K562 (cell line): ENCODE measurements around the gene MUSK. TPM values are rescaled to one million over a fixed set of nuclear protein-coding genes. Genes with fewer than 3 reads are reported as not detected.

ENCODE experiments used
- ATAC-seq: fragments of 200-7000 bp; cut with Tn5 transposase; 3 replicates; pipeline ENCODE4 v1.9.1; 2020; ENCODE audit warnings: moderate library complexity
- BruUV-seq: library from RNA; stranded (reverse); fragments of 400-500 nt; replicated peaks from 2 replicates; lab custom pipeline; 2021; lab: Mats Ljungman, UMichigan
- CTCF ChIA-PET: fragments of 300-600 bp; formaldehyde crosslinking; extraction: SDS; loops from one replicate; lab custom pipeline; 2021; ENCODE audit warnings: low intra/inter-chr PET ratio; lab: Yijun Ruan, JAX
- POLR2A ChIA-PET: fragments of 300-600, 350-650 bp; sonication (Branson Sonifier 250); formaldehyde crosslinking; extraction: SDS; loops from one replicate; lab custom pipeline; 2021; ENCODE audit warnings: antibody characterized with exemption, inconsistent platforms; lab: Yijun Ruan, JAX
- DNase-seq, 4 experiments: peaks; one replicate each; pipeline versions ENCODE4 v3.0.0 to v3.0.0-alpha.2; 2011 to 2018; ENCODE audit warnings: low spot score in 3 of 4, mixed read lengths in 3 of 4; ENCODE audit errors: extremely low read depth in 1 of 4
- FAIRE-seq: peaks from 2 replicates; lab custom pipeline; 2011; peaks lifted over from hg19 to GRCh38; lab: Jason Lieb, UNC
- H2AFZ ChIP-seq: 2 replicates; pipeline ENCODE4 v1.6.0; 2011; ENCODE audit warnings: low read depth, low read length, control low read depth, inconsistent platforms
- H3K27ac ChIP-seq: fragments of 200-600 bp; 3 replicates; pipeline ENCODE4 v1.8.0; 2011; ENCODE audit warnings: low read depth, mild to moderate bottlenecking, control low read depth, inconsistent platforms, low read length, moderate library complexity, mixed read lengths; ENCODE audit errors: extremely low read depth
- H3K27me3 ChIP-seq, 2 experiments: fragments of 300-600 bp in 1 of 2; 2 replicates in 1 of 2; 3 replicates in 1 of 2; pipeline versions ENCODE4 v1.6.0 to v1.8.0; 2011; ENCODE audit warnings: inconsistent platforms in 2 of 2, low read length in 2 of 2, mild to moderate bottlenecking in 1 of 2, mixed read lengths in 1 of 2, moderate library complexity in 1 of 2; ENCODE audit not compliant: control insufficient read depth in 2 of 2, insufficient read depth in 2 of 2
- H3K36me3 ChIP-seq: fragments of 300-600 bp; 3 replicates; pipeline ENCODE4 v1.8.0; 2011; ENCODE audit warnings: mild to moderate bottlenecking, low read length, inconsistent platforms; ENCODE audit not compliant: control insufficient read depth, insufficient read depth
- H3K4me1 ChIP-seq, 2 experiments: fragments of 200-600 bp in 1 of 2; replicated peaks in 1 of 2; 2 replicates in 1 of 2; 3 replicates in 1 of 2; pipeline versions ENCODE4 v1.5.1 to v1.8.0; 2011; ENCODE audit warnings: inconsistent platforms in 2 of 2, low read length in 2 of 2, mild to moderate bottlenecking in 1 of 2, mixed read lengths in 1 of 2, moderate library complexity in 1 of 2; ENCODE audit not compliant: control insufficient read depth in 2 of 2, insufficient read depth in 2 of 2
- H3K4me2 ChIP-seq: 2 replicates; pipeline ENCODE4 v1.6.1; 2011; ENCODE audit warnings: low read length, control low read depth, inconsistent platforms, mixed read lengths; ENCODE audit not compliant: insufficient read depth
- H3K4me3 ChIP-seq: fragments of 200-600 bp; sonication (generic), shearing (Covaris generic); 2 replicates; pipeline ENCODE4 v1.5.1; 2016; ENCODE audit warnings: control low read depth, inconsistent platforms
- H3K79me2 ChIP-seq: fragments of 200-600 bp; 3 replicates; pipeline ENCODE4 v1.8.0; 2011; ENCODE audit warnings: low read length, inconsistent platforms; ENCODE audit not compliant: control insufficient read depth, insufficient read depth
- H3K9ac ChIP-seq, 2 experiments: 2 replicates each; pipeline versions ENCODE4 v1.6.0 to v1.6.1; 2011; ENCODE audit warnings: low read depth in 2 of 2, low read length in 2 of 2, control low read depth in 1 of 2, inconsistent platforms in 1 of 2, mild to moderate bottlenecking in 1 of 2, mixed read lengths in 1 of 2; ENCODE audit not compliant: insufficient read depth in 1 of 2
- H3K9me1 ChIP-seq: one replicate; pipeline ENCODE4 v1.6.0; 2011; ENCODE audit warnings: inconsistent platforms, mild to moderate bottlenecking, low read length, moderate library complexity; ENCODE audit not compliant: control insufficient read depth, insufficient read depth
- H3K9me3 ChIP-seq: replicated peaks from 2 replicates; pipeline ENCODE4 v1.5.1; 2011; ENCODE audit warnings: low read depth, low read length, inconsistent platforms; ENCODE audit not compliant: control insufficient read depth, insufficient read depth
- H4K20me1 ChIP-seq: replicated peaks from 2 replicates; pipeline ENCODE4 v1.6.1; 2011; ENCODE audit warnings: low read length, inconsistent platforms, mixed read lengths; ENCODE audit not compliant: control insufficient read depth, insufficient read depth
- BCL6 ChIP-seq: fragments of 250-450 bp; sonication (Bioruptor Pico); IDR thresholded peaks from 2 replicates; pipeline ENCODE4 v1.4.0; 2020
- BRD9 ChIP-seq: fragments of 450-650 bp; IDR thresholded peaks from 2 replicates; pipeline ENCODE4 v1.6.1; 2018; ENCODE audit warnings: low read depth; ENCODE audit not compliant: partially characterized antibody
- CREB3 ChIP-seq: fragments of 450-650 bp; conservative IDR thresholded peaks from 2 replicates; pipeline ENCODE4 v1.6.1; 2016; ENCODE audit warnings: missing genetic modification characterization, low read depth, mild to moderate bottlenecking, missing compliant biosample characterization, moderate library complexity
- FOXK1 ChIP-seq: sonication (generic); formaldehyde crosslinking; IDR thresholded peaks from 2 replicates; pipeline ENCODE4 v1.8.0; 2022; ENCODE audit warnings: missing genetic modification reagents, mild to moderate bottlenecking, borderline replicate concordance
- FOXP1 ChIP-seq: sonication (generic); formaldehyde crosslinking; IDR thresholded peaks from 2 replicates; pipeline ENCODE4 v1.8.0; 2022; ENCODE audit warnings: mild to moderate bottlenecking, missing genetic modification reagents
- GTF2A2 ChIP-seq: IDR thresholded peaks from 2 replicates; pipeline ENCODE4 v1.6.1; 2016; ENCODE audit warnings: mild to moderate bottlenecking, missing genetic modification characterization, missing compliant biosample characterization
- MEF2A ChIP-seq: IDR thresholded peaks from 2 replicates; pipeline ENCODE4 v1.6.1; 2011; ENCODE audit warnings: low read depth, mild to moderate bottlenecking, low read length, moderate library complexity; ENCODE audit not compliant: control insufficient read depth
- PHB ChIP-seq: fragments of 250-450 bp; sonication (Bioruptor Pico); IDR thresholded peaks from 2 replicates; pipeline ENCODE4 v1.5.0; 2021
- RBFOX2 ChIP-seq: fragments of 200-400 bp; formaldehyde crosslinking; IDR thresholded peaks from 2 replicates; pipeline ENCODE4 v1.6.1; 2017; ENCODE audit warnings: low read depth, mild to moderate bottlenecking, low read length, moderate library complexity
- ZBTB2 ChIP-seq: fragments of 450-650 bp; IDR thresholded peaks from 2 replicates; pipeline ENCODE4 v1.6.1; 2016; ENCODE audit warnings: antibody characterized with exemption
- ZNF282 ChIP-seq: sonication (generic); formaldehyde crosslinking; IDR thresholded peaks from 2 replicates; pipeline ENCODE4 v1.8.1; 2023; ENCODE audit warnings: missing genetic modification reagents
- WGBS: fragments of 100-300 bp; shearing (Covaris generic); methylation state at CpG from one replicate; pipeline ENCODE4 v1.1.6; 2016; ENCODE audit warnings: low coverage, mixed read lengths; ENCODE audit not compliant: insufficient coverage; ENCODE audit errors: missing lambda C conversion rate; 5-methylcytosine and 5-hydroxymethylcytosine counted together
- in situ Hi-C: fragments of 300-500 bp; cut with MboI; formaldehyde crosslinking; loops from 4 replicates; pipeline ENCODE4 v1.15.0; 2018; ENCODE audit warnings: inconsistent platforms, mixed read lengths
- intact Hi-C: fragments of 100-400 bp; cut with micrococcal nuclease; formaldehyde crosslinking; loops from 2 replicates; pipeline ENCODE4 v1.14.2; 2022
- polyA plus RNA-seq, 8 experiments: library from polyadenylated mRNA; depleted of rRNA in 4 of 8; stranded (reverse) in 5 of 8; unstranded in 3 of 8; fragments of >200 nt; fragmentation: Nextera tagmentation in 2 of 8; fragmentation: Illumina TruSeq in 1 of 8; extraction: Ambion mirVana in 2 of 8; extraction: Trizol in 1 of 8; gene quantifications; 2 replicates each; pipeline versions ENCODE4 v1.2.1 to v1.2.3, GENCODE V29; 2011 to 2014; ENCODE audit warnings: inconsistent platforms in 1 of 8, missing spikeins in 1 of 8
- total RNA-seq, 7 experiments: library from RNA; depleted of rRNA in 6 of 7; stranded (reverse); fragments of >200 nt in 6 of 7; fragmentation: Illumina TruSeq in 2 of 7; extraction: Trizol in 2 of 7; gene quantifications; 2 replicates each; pipeline versions ENCODE4 v1.2.1 to v1.2.3, GENCODE V29; 2011 to 2021; ENCODE audit warnings: low replicate concordance in 1 of 7

The MUSK gene
- total and polyA plus RNA-seq, 9 of the 15 experiments (the other 6 are each of a cell fraction or from before 2014, with no cell fraction given) = not detected

- BruUV-seq = no TSS peak
- CTCF ChIA-PET = no interaction called here
- Histone ChIP-seq H3K27me3 (no peaks in the 10 kb centered on the region), H3K9ac (no peak overlapping the region), H4K20me1 (no peaks in the 10 kb centered on the region), H3K9me1 (no peaks in the 10 kb centered on the region), H3K36me3 (no peaks in the 10 kb centered on the region), H3K27ac (no peak overlapping the region), H3K9me3 (no peaks in the 10 kb centered on the region), H3K4me2 (no peak overlapping the region), H3K4me3 (no peak overlapping the region), H3K79me2 (no peaks in the 10 kb centered on the region), H2AFZ (no peak overlapping the region), H3K4me1 (no peaks in the 10 kb centered on the region)
- FAIRE-seq (no peak), DNase-seq (no peak), ATAC-seq (no peak)
- POLR2A ChIA-PET = no interaction called here
- WGBS = 0% methylated on average over 1 of the region's 1 CpG
- in situ Hi-C loops = no loop called here
- intact Hi-C loops = no loop called here
- TF ChIP-seq GTF2A2 (tag) (no peak), PHB (CRISPR knock-in tag) (no peak), ZBTB2 (no peak), FOXP1 (CRISPR knock-in tag) (no peak), BCL6 (CRISPR knock-in tag) (no peak), ZNF282 (CRISPR knock-in tag) (no peak), FOXK1 (no peak), CREB3 (tag) (no peak), BRD9 (no peak), RBFOX2 (no peak), MEF2A (no peak)
These were observed 107.6 kb downstream of the MUSK start for GRCh38 chr9:110776221-110776620.
